CD1c-positive myeloid dendritic cell (primary cell): Measurements from ENCODE around the gene FDX2.
"Not testable (repeated sequence)": the region's sequence is repeated elsewhere in the genome, so short reads cannot be mapped to it uniquely, and the experiment has no call there.

ENCODE experiments used
- DNase-seq: peaks from one replicate; pipeline ENCODE4 v3.0.0-alpha.2; 2016; ENCODE audit errors: extremely low spot score

The FDX2 gene

DNA sequence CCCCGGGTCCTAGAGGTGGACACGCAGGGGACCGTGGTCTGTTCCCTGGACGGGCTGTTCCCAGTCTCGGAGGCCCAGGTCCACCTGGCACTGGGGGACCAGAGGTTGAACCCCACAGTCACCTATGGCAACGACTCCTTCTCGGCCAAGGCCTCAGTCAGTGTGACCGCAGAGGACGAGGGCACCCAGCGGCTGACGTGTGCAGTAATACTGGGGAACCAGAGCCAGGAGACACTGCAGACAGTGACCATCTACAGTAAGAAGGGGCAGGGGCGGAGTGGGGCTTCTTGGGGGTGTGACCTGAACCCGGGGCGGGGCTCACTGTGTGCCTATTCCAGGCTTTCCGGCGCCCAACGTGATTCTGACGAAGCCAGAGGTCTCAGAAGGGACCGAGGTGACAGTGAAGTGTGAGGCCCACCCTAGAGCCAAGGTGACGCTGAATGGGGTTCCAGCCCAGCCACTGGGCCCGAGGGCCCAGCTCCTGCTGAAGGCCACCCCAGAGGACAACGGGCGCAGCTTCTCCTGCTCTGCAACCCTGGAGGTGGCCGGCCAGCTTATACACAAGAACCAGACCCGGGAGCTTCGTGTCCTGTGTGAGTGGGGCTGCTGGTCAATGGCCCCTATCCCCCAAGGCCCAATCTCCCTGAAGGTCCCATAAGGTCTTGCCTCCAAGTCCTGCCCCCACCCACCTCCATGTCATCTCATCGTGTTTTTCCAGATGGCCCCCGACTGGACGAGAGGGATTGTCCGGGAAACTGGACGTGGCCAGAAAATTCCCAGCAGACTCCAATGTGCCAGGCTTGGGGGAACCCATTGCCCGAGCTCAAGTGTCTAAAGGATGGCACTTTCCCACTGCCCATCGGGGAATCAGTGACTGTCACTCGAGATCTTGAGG, 31.5 kb downstream of the FDX2 start:
- no peak for DNase-seq

DNA sequence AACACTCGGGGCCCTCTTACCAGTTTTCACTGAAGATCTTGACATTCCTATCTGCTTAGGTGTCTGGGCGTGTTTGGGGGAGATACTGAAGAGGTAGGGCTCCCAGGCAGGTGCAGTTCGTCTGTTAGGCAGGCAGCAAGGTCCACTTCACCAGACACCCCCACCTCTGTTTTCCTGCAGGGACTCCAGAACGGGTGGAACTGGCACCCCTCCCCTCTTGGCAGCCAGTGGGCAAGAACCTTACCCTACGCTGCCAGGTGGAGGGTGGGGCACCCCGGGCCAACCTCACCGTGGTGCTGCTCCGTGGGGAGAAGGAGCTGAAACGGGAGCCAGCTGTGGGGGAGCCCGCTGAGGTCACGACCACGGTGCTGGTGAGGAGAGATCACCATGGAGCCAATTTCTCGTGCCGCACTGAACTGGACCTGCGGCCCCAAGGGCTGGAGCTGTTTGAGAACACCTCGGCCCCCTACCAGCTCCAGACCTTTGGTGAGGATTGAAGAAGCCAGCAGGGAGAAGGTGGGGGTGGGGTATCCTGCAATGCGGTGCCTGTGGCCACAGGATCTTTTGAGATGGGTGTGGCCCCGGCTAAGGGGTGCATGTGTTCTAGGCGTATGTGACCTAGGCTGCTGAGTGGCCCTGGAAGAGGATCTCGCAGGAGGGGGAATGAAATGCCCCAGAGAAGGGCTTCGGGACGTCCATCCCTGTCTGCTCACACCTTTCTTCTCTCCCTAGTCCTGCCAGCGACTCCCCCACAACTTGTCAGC, 32.3 kb downstream of the FDX2 start:
- no peak for DNase-seq

DNA sequence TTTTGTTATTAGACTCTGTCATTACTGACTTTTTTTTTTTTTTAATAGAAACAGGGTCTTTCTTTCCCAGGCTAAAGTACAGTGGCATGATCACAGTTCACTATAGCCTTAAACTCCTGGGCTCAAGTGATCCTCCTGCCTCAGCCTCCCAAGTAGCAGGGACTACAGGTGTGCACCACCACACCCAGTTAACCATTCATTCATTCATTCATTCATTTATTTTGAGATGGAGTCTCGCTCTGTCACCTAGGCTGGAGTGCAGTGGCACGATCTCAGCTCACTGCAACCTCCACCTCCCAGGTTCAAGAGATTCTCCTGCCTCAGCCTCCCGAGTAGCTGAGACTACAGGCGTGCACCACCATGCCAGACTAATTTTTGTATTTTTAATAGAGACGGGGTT, 33.8 kb downstream of the FDX2 start:
- DNase-seq: not testable (repeated sequence)

DNA sequence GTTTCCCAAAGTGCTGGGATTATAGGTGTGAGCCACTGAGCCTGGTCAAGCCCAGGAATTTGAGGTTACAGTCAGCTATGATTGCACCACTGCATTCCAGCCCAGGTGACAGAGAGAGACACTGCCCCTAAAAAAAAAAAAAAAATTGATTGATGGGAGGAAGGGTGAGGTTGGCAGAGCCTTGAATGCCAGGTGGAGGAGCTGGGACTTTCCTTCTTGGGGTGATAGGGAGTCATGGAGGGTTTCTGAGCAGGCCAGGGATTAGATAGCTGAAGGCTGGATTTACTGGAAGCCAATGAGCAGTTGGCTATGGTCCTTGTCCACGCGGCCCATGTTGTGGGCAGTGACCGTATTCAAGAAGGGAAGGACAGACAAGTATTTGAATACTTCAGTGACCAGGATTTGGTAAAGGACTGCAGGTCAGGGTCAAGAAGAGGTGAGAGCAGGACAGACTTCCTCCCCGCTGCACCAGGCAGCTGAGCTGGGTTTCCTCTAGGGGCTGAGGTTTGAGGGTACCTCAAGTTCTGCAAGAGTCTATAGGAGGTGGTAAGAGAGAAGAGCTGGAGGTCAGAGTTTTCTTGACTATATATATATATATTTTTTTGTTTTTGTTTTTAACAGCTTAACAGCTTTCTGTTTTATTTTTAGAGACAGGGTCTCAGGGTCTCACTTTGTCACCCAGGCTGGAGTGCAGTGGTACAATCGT, 35.9 kb downstream of the FDX2 start:
- no peak for DNase-seq

DNA sequence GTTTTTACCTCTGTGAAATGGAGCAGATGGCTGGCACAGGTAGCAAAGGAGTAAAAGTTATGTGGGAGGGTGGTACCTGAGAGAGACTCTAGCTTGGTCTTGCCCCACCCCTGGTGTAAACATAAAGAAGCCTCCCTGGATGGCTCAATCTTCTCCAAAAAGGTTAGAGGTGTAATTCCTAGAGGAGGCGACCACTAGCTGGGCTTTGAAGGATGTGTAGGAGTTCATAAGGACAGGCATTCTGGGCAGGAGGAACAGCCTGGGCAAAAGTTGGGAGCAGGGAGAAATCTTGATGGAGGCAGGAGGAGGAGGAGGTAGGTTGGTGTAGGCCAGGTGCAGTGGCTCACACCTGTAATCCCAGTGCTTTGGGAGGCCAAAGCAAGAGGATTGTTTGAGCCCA, 36.9 kb downstream of the FDX2 start:
- DNase-seq: no peak

DNA sequence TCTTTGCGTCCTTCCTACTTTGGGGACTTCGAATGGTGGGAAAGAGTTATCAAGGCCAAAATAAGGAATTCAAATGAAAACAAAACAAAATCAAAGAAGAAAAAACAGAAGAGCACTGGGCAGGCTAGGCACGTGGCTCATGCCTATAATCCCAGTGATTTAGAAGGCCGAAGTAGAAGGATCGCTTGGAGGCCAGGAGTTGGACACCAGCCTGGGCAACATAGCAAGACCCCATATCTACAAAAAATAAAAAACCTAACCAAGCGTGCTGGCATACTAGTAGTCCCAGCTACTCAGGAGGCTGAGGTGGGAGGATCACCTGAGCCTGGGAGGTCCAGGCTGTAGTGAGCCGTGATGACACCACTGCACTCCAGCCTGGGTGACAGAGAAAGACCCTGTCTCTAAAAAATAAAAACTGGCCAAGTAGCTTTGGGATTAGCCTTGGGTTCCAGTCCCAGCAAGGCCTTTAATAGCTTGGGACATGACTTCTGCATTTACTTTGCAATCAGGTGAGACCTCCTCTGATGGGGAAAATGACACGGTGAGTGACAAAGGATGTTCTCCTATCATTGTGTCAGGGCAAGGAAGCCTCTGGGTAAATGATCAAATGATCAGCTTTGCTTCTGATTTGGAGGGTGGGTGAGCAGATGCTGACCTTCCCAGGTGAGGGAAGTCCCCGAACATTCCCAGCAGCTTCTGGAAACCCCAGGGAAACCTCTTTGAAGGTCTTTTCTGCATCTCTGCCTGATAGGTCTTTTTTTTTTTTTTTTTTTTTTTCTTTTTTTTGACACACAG, 37.8 kb downstream of the FDX2 start:
- DNase-seq: no peak

DNA sequence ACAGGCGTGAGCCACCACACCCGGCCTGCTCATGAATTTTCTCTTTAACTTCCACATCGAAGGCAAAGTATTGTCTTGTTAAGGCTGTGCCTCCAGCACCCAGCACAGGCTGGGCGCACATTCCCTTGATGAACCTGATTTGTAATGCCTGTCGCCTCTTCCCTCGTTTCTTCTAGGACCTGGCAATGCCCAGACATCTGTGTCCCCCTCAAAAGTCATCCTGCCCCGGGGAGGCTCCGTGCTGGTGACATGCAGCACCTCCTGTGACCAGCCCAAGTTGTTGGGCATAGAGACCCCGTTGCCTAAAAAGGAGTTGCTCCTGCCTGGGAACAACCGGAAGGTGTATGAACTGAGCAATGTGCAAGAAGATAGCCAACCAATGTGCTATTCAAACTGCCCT, 41.2 kb downstream of the FDX2 start:
- no peak for DNase-seq

DNA sequence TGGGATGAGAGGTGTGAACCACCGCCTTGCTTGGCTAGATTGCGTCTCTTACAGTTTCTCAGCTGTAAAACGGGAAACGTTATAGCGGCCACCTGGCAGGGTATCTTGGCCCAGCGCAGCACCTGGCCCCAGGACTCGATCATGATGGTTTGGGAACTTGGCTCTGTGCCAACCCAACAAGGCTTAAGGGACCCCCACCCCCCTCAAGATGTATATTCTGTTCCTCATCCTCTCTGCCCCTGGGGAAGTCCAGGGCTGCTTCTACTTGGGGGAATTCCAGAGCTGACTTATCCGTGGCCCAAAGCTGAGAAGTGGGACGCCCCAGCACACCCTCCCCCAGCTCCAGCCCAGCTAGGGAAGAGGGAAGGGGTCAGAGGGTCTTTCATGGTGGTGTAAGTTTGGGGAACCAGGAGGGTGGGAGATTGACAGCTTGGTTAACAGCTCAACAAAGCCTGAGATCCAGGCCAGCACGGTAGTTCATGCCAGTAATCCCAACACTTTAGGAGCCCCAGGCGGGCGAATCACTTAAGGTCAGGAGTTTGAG, 44.2 kb downstream of the FDX2 start:
- DNase-seq: peak; percentile 85

DNA sequence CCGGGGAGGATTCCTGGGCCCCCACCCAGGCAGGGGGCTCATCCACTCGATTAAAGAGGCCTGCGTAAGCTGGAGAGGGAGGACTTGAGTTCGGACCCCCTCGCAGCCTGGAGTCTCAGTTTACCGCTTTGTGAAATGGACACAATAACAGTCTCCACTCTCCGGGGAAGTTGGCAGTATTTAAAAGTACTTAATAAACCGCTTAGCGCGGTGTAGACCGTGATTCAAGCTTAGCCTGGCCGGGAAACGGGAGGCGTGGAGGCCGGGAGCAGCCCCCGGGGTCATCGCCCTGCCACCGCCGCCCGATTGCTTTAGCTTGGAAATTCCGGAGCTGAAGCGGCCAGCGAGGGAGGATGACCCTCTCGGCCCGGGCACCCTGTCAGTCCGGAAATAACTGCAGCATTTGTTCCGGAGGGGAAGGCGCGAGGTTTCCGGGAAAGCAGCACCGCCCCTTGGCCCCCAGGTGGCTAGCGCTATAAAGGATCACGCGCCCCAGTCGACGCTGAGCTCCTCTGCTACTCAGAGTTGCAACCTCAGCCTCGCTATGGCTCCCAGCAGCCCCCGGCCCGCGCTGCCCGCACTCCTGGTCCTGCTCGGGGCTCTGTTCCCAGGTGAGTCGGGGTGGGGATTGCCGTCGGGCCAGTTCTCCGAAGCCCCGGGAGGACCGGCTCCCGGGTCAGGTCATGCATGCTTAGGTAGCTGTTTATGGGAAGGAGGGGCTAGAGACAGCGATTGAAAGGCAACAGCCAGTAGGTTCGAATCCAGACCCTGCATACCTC, 45.0 kb downstream of the FDX2 start, which contains the start of gene ICAM1:
TSS of gene ICAM1 (plus strand) at position 505 of the 779 bp plus-strand sequence. CDS start at position 545, 40 bp downstream.
- peak; percentile 96 for DNase-seq

DNA sequence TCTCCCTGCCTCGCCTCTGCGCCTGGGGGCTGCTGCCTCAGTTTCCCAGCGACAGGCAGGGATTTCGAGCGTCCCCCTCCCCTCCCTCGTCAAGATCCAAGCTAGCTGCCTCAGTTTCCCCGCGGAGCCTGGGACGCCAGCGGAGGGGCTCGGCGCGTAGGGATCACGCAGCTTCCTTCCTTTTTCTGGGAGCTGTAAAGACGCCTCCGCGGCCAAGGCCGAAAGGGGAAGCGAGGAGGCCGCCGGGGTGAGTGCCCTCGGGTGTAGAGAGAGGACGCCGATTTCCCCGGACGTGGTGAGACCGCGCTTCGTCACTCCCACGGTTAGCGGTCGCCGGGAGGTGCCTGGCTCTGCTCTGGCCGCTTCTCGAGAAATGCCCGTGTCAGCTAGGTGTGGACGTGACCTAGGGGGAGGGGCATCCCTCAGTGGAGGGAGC, 45.6 kb downstream of the FDX2 start:
- peak; percentile 97 for DNase-seq

DNA sequence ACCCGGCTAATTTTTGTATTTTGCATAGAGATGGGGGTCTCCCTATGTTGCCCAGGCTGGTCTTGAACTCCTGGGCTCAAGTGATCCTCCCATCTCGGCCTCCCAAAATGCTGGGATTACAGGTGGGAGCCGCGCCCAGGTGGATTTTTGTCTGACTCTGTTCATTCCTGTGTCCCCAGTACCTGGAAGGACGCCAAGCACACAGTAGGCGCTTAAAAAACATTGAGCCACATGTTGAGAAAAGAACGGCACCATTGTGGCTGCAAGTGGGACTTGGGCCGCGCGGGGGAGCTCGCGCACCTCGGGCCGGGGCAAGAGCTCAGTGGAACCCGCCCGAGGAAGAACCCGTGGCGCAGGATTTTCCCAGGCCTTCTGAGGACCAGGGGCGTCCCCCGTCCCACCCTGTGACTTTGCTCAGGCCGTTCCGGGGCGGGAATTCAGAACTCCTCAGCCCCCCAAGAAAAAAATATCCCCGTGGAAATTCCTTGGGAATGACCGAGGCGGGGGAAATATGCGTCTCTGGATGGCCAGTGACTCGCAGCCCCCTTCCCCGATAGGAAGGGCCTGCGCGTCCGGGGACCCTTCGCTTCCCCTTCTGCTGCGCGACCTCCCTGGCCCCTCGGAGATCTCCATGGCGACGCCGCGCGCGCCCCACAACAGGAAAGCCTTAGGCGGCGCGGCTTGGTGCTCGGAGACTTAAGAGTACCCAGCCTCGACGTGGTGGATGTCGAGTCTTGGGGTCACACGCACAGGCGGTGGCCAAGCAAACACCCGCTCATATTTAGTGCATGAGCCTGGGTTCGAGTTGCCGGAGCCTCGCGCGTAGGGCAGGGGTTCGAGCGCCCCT, 46.3 kb downstream of the FDX2 start:
- peak; percentile 94 for DNase-seq

DNA sequence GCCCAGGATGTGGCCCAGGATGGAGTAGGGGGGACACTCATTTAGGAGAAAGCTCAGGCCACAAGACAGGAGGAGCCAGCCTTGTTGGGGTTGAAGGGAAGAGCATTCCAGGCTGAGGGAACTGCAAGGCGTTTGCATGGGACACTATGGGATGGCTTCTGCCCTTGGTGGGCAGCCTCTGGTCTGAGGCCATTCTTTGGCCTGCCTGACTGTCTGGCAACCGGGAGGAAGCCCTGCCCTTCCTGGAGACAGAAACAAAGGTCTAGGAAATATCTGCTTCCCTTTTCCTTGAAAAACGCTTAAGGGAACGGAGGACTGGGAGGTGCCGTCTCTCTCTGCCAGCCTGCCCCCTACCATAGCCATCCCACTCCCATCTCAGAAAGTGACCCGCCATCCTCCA, 47.7 kb downstream of the FDX2 start:
- no peak for DNase-seq

DNA sequence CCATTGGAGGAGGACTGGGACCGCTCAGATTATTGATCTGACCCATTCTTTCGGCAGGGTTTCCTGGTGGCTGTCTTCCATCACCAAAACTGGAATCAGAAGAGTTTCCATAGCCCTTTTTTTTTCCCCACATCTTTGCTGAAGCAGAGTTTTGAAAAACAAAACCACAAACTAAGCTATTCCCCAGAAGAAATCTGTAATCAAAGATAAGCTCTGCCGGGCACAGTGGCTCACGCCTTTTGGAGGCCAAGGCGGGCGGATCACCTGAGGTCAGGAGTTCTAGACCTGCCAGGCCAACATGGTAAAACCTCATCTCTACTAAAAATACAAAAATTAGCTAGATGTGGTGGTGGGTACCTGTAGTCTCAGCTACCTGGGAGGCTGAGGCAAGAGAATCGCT, 49.1 kb downstream of the FDX2 start:
- DNase-seq: no peak

DNA sequence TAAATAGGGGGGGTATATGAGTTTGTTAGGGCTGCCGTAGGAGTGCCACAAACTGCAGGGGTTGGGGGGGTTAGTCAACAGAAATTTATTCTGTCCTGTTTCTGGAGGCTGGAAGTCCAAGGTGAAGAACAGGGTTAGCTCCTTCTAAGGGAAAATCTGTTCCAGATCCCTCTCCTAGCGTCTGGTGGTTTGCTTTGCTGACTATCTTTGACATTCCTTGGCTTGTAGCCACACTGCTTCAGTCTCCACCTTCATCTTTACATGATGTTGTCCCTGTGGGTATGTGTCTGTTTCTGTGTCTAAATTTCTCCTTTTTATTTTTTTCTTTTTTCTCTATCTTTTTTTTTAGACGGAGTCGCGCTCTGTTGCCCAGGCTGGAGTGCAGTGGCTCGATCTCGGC, 53.0 kb downstream of the FDX2 start:
- DNase-seq: no peak

DNA sequence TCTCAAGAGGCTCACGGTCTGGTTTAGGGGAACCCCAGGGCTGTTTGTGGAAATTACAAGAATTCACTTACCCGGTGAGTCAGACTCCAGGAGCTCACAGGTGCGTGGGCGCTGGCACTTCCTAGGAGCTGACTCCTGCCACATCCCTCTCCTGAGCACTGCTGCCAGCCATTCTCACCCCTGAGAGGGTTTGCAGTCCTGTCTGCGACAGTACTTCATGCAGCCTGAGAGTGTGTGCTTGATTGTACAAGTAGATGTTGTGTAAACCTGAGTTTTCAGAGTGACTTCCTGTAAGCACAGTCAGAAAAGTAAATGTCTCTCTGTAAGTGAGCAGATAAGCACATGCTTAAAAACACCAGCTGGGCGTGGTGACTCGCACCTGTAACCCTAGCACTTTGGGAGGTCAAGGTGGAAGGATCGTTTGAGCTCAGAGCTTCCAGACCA, 55.7 kb downstream of the FDX2 start:
- DNase-seq: peak; percentile 52
